HepG2 (cell line): ENCODE data around the gene C1orf159. TPM values are rescaled to one million over a fixed set of nuclear protein-coding genes. Genes with fewer than 3 reads are reported as not detected.

Source experiments
- ATAC-seq: fragments of 200-7000 bp; cut with Tn5 transposase; 3 replicates; pipeline ENCODE4 v1.9.1; 2020; ENCODE audit warnings: mild to moderate bottlenecking, moderate library complexity
- BruUV-seq: library from RNA; stranded (reverse); fragments of 400-500 nt; replicated peaks from 2 replicates; lab custom pipeline; 2021; lab: Mats Ljungman, UMichigan
- CTCF ChIA-PET: fragments of 300-600 bp; formaldehyde crosslinking; extraction: SDS; loops from one replicate; lab custom pipeline; 2021; ENCODE audit warnings: low total read pairs, inconsistent platforms, low intra/inter-chr PET ratio; lab: Yijun Ruan, JAX
- POLR2A ChIA-PET: fragments of 350-600 bp; sonication (Branson Sonifier 250); formaldehyde crosslinking; loops from one replicate; lab custom pipeline; 2020; ENCODE audit warnings: antibody characterized with exemption, inconsistent platforms; lab: Yijun Ruan, JAX
- DNase-seq: peaks from one replicate; pipeline ENCODE4 v3.0.0-alpha.2; 2015; ENCODE audit warnings: low spot score
- FAIRE-seq: peaks from 3 replicates; lab custom pipeline; 2011; peaks lifted over from hg19 to GRCh38; lab: Jason Lieb, UNC
- H2AFZ ChIP-seq: one replicate; pipeline ENCODE4 v1.6.1; 2011; ENCODE audit warnings: low read length, inconsistent platforms
- H3K27ac ChIP-seq: fragments of 300-600 bp; 3 replicates; pipeline ENCODE4 v1.8.0; 2011; ENCODE audit warnings: mixed run types, mild to moderate bottlenecking, mixed read lengths, low read length, inconsistent platforms; ENCODE audit not compliant: insufficient read depth; ENCODE audit errors: extremely low read length
- H3K27me3 ChIP-seq, 2 experiments: fragments of 200-600 bp in 1 of 2; 2 replicates in 1 of 2; 3 replicates in 1 of 2; pipeline versions ENCODE4 v1.6.0 to v1.8.0; 2011; ENCODE audit warnings: low read length in 2 of 2, mild to moderate bottlenecking in 2 of 2, moderate library complexity in 2 of 2, inconsistent platforms in 1 of 2; ENCODE audit not compliant: insufficient read depth in 2 of 2, control insufficient read depth in 1 of 2
- H3K36me3 ChIP-seq, 2 experiments: fragments of 200-600 bp in 1 of 2; replicated peaks in 1 of 2; 2 replicates in 1 of 2; 3 replicates in 1 of 2; pipeline versions ENCODE4 v1.5.1 to v1.8.0; 2011; ENCODE audit warnings: low read length in 2 of 2, inconsistent platforms in 1 of 2; ENCODE audit not compliant: insufficient read depth in 2 of 2, control insufficient read depth in 1 of 2
- H3K4me1 ChIP-seq: 2 replicates; pipeline ENCODE4 v1.5.1; 2012; ENCODE audit warnings: low read length, inconsistent platforms; ENCODE audit not compliant: insufficient read depth
- H3K4me2 ChIP-seq: 2 replicates; pipeline ENCODE4 v1.6.0; 2011; ENCODE audit warnings: low read depth, low read length, inconsistent platforms
- H3K4me3 ChIP-seq, 3 experiments: fragments of 200-600 bp in 1 of 3; sonication (generic), shearing (Covaris generic) in 1 of 3; replicated peaks in 1 of 3; 2 replicates each; pipeline ENCODE4 v1.5.1; 2011 to 2016; ENCODE audit warnings: low read length in 3 of 3, inconsistent platforms in 2 of 3, low read depth in 2 of 3, mild to moderate bottlenecking in 2 of 3, control low read depth in 1 of 3, mixed read lengths in 1 of 3; ENCODE audit not compliant: insufficient read depth in 1 of 3
- H3K79me2 ChIP-seq: one replicate; pipeline ENCODE4 v1.6.1; 2011; ENCODE audit warnings: low read length, inconsistent platforms; ENCODE audit not compliant: insufficient read depth
- H3K9ac ChIP-seq: 2 replicates; pipeline ENCODE4 v1.6.0; 2011; ENCODE audit warnings: mild to moderate bottlenecking, low read depth, low read length, inconsistent platforms; ENCODE audit not compliant: insufficient read depth
- H3K9me3 ChIP-seq: 2 replicates; pipeline ENCODE4 v1.5.1; 2012; ENCODE audit warnings: mild to moderate bottlenecking, low read length
- H4K20me1 ChIP-seq: 2 replicates; pipeline ENCODE4 v1.6.0; 2011; ENCODE audit warnings: inconsistent platforms, mild to moderate bottlenecking, low read length, moderate library complexity; ENCODE audit not compliant: insufficient read depth
- AHR ChIP-seq: IDR thresholded peaks from 2 replicates; pipeline ENCODE4 v1.6.1; 2018; ENCODE audit warnings: missing genetic modification reagents, missing compliant biosample characterization
- ETV5 ChIP-seq: IDR thresholded peaks from 2 replicates; pipeline ENCODE4 v1.6.1; 2018; ENCODE audit warnings: missing biosample characterization, missing genetic modification reagents, inconsistent platforms, borderline replicate concordance
- IRF2 ChIP-seq: IDR thresholded peaks from 2 replicates; pipeline ENCODE4 v1.6.1; 2018; ENCODE audit warnings: missing genetic modification reagents, missing compliant biosample characterization
- MAF1 ChIP-seq: sonication (generic); formaldehyde crosslinking; IDR thresholded peaks from 2 replicates; pipeline ENCODE4 v1.5.0; 2020; ENCODE audit warnings: missing genetic modification reagents, borderline replicate concordance
- MAFG ChIP-seq: sonication (generic); formaldehyde crosslinking; IDR thresholded peaks from 2 replicates; pipeline ENCODE4 v1.5.1; 2020; ENCODE audit warnings: mild to moderate bottlenecking, missing genetic modification reagents
- PAWR ChIP-seq: sonication (generic); formaldehyde crosslinking; IDR thresholded peaks from 2 replicates; pipeline ENCODE4 v1.4.0; 2020; ENCODE audit warnings: missing genetic modification reagents, mild to moderate bottlenecking, borderline replicate concordance
- PRDM4 ChIP-seq: sonication (generic); formaldehyde crosslinking; IDR thresholded peaks from 2 replicates; pipeline ENCODE4 v1.9.0; 2021; ENCODE audit warnings: missing genetic modification reagents, borderline replicate concordance
- PTBP1 ChIP-seq: fragments of 200-400 bp; formaldehyde crosslinking; IDR thresholded peaks from 2 replicates; pipeline ENCODE4 v1.6.1; 2018; ENCODE audit warnings: low read length, low read depth; ENCODE audit not compliant: poor library complexity, severe bottlenecking
- REL ChIP-seq: sonication (generic); formaldehyde crosslinking; conservative IDR thresholded peaks from 2 replicates; pipeline ENCODE4 v1.8.0; 2022; ENCODE audit warnings: mild to moderate bottlenecking, missing genetic modification reagents, moderate library complexity
- SOX5 ChIP-seq: IDR thresholded peaks from 2 replicates; pipeline ENCODE4 v1.6.1; 2016; ENCODE audit warnings: borderline replicate concordance
- STAT5B ChIP-seq: sonication (generic); formaldehyde crosslinking; IDR thresholded peaks from 2 replicates; pipeline ENCODE4 v1.4.0; 2020; ENCODE audit warnings: missing genetic modification reagents
- ZMYM4 ChIP-seq: sonication (generic); formaldehyde crosslinking; IDR thresholded peaks from 2 replicates; pipeline ENCODE4 v1.8.1; 2023; ENCODE audit warnings: mild to moderate bottlenecking, missing genetic modification reagents
- ZNF326 ChIP-seq: sonication (generic); formaldehyde crosslinking; IDR thresholded peaks from 2 replicates; pipeline ENCODE4 v1.4.0; 2020; ENCODE audit warnings: missing genetic modification reagents, borderline replicate concordance
- ZNF33A ChIP-seq: sonication (generic); formaldehyde crosslinking; IDR thresholded peaks from 2 replicates; pipeline ENCODE4 v1.5.1; 2020; ENCODE audit warnings: missing genetic modification reagents, mild to moderate bottlenecking, moderate library complexity, borderline replicate concordance
- ZNF34 ChIP-seq: sonication (generic); formaldehyde crosslinking; IDR thresholded peaks from 2 replicates; pipeline ENCODE4 v1.4.0; 2020; ENCODE audit warnings: mild to moderate bottlenecking, missing genetic modification reagents, borderline replicate concordance
- ZNF432 ChIP-seq: sonication (generic); formaldehyde crosslinking; IDR thresholded peaks from 2 replicates; pipeline ENCODE4 v1.5.0; 2020; ENCODE audit warnings: missing genetic modification reagents, mild to moderate bottlenecking, borderline replicate concordance
- ZNF644 ChIP-seq: IDR thresholded peaks from 2 replicates; pipeline ENCODE4 v1.6.1; 2016; ENCODE audit warnings: low read depth
- WGBS: methylation state at CpG from one replicate; pipeline ENCODE4 v1.1.6; 2017; ENCODE audit warnings: low lambda C conversion rate; 5-methylcytosine and 5-hydroxymethylcytosine counted together
- in situ Hi-C: cut with HindIII; loops from 2 replicates; pipeline ENCODE4 v1.10.0; 2017; ENCODE audit warnings: low pct_unique_long_range_greater_than_20kb; ENCODE audit not compliant: extremely low pct_ligation_motif_present
- intact Hi-C: fragments of 100-400 bp; cut with micrococcal nuclease; formaldehyde crosslinking; loops from one replicate; pipeline ENCODE4 v1.10.0; 2022; ENCODE audit not compliant: unreplicated experiment
- polyA plus RNA-seq, 8 experiments: library from polyadenylated mRNA; depleted of rRNA in 3 of 8; stranded (reverse) in 7 of 8; unstranded in 1 of 8; fragments of >200 nt; fragmentation: Illumina TruSeq in 4 of 8; extraction: Trizol in 4 of 8; gene quantifications; 2 replicates each; pipeline versions ENCODE4 v1.2.1 to v1.2.3, GENCODE V29; 2011 to 2016; ENCODE audit warnings: low read depth in 4 of 8, missing spikeins in 1 of 8, mixed read lengths in 1 of 8; ENCODE audit not compliant: insufficient read depth in 1 of 8
- total RNA-seq, 5 experiments: library from RNA; depleted of rRNA; stranded (reverse); fragments of >200 nt; fragmentation: Illumina TruSeq; extraction: Trizol; gene quantifications; 2 replicates each; pipeline ENCODE4 v1.2.3, GENCODE V29; 2016; ENCODE audit warnings: low read depth in 1 of 5
- TF ChIP-seq, protein P1 (sequence below): sonication (generic); formaldehyde crosslinking; IDR thresholded peaks from 2 replicates; pipeline ENCODE4 v1.5.1; 2020; ENCODE audit warnings: missing genetic modification reagents, mild to moderate bottlenecking, borderline replicate concordance
- TF ChIP-seq, protein P2 (sequence below): IDR thresholded peaks from 2 replicates; pipeline ENCODE4 v1.6.1; 2012; ENCODE audit warnings: inconsistent platforms
- TF ChIP-seq, protein P3 (sequence below): sonication (generic); formaldehyde crosslinking; IDR thresholded peaks from 2 replicates; pipeline ENCODE4 v1.4.0; 2020; ENCODE audit warnings: missing genetic modification reagents

The C1orf159 gene
- total and polyA plus RNA-seq, 2 of the 13 experiments (the other 11 are each of a cell fraction or from before 2014, with no cell fraction given) = 3.8 to 6.7 TPM

DNA sequence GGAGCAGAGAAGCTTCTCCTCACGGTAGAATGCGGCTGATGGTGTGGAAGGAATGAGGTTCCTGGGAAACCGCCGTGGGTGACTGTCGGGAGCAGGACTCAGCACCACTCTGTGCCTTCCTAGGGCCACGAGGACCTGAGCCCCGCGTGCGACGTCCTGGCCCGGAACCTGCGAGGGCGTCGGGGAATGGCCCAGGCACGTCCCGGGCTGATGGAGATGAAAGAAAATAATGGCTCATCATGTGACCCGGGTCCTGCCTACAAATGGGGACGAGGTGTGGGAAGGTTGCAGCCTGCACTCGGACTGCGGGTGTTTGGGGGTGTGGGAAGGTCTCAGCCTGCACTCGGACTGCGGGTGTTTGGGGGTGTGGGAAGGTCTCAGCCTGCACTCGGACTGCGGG lies 32.7 kb upstream of the C1orf159 start (continued):
- TF ChIP-seq, protein P1, sequence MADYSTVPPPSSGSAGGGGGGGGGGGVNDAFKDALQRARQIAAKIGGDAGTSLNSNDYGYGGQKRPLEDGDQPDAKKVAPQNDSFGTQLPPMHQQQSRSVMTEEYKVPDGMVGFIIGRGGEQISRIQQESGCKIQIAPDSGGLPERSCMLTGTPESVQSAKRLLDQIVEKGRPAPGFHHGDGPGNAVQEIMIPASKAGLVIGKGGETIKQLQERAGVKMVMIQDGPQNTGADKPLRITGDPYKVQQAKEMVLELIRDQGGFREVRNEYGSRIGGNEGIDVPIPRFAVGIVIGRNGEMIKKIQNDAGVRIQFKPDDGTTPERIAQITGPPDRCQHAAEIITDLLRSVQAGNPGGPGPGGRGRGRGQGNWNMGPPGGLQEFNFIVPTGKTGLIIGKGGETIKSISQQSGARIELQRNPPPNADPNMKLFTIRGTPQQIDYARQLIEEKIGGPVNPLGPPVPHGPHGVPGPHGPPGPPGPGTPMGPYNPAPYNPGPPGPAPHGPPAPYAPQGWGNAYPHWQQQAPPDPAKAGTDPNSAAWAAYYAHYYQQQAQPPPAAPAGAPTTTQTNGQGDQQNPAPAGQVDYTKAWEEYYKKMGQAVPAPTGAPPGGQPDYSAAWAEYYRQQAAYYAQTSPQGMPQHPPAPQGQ (CRISPR knock-in tag) = no peak
- TF ChIP-seq SOX5 (no peak), STAT5B (CRISPR knock-in tag) (no peak), ZNF644 (CRISPR knock-in tag) (no peak), REL (no peak), MAFG (CRISPR knock-in tag) (no peak), PAWR (no peak), IRF2 (CRISPR knock-in tag) (no peak), PTBP1 (no peak), ETV5 (CRISPR knock-in tag) (no peak), ZNF432 (CRISPR knock-in tag) (no peak)
- TF ChIP-seq, protein P2, sequence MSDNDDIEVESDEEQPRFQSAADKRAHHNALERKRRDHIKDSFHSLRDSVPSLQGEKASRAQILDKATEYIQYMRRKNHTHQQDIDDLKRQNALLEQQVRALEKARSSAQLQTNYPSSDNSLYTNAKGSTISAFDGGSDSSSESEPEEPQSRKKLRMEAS = no peak
- TF ChIP-seq, all 625 proteins: peak for 0

DNA sequence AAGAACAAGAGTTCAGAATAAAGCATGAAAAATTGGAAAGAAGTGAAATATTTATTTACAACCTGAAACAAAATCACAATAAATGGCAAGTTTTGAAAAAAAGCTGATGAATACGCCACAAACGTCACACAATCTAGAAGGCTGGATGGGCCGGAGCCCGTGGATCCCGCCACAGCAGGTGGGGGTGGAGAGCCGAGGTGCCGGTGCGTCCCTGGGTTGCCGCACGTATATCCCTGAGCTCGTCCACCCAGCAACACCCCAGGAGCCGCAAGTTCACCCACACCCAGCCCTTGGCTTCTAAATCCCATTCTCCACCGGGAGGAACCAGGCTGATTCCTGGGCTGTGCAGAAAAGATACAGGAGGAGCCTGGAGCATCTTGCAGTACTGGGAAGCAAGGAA lies 32.2 kb upstream of the C1orf159 start:
- 96% methylated on average over 12 of the region's 13 CpGs for WGBS

More for the DNA sequence above, 32.2 kb upstream of the C1orf159 start:
- FAIRE-seq (no peak), DNase-seq (no peak), ATAC-seq (no peak)
- Histone ChIP-seq H3K4me2 (no peak overlapping the region), H3K9ac (no peak overlapping the region), H3K79me2 (no peaks in the 10 kb centered on the region), H3K4me3 (no peak overlapping the region), H3K27me3 (no peaks in the 10 kb centered on the region), H3K4me1 (peaks cover 10% of the 10 kb centered on the region; the same call in 1 of the 2 replicates), H4K20me1 (no peaks in the 10 kb centered on the region), H2AFZ (no peak overlapping the region), H3K9me3 (no peaks in the 10 kb centered on the region), H3K36me3 (no peaks in the 10 kb centered on the region), H3K27ac (no peak overlapping the region)
- POLR2A ChIA-PET = no interaction called here
- no TSS peak for BruUV-seq
- TF ChIP-seq ZNF326 (CRISPR knock-in tag) = no peak
- TF ChIP-seq MAF1 = no peak
- no peak for TF ChIP-seq AHR
- TF ChIP-seq, protein P3, sequence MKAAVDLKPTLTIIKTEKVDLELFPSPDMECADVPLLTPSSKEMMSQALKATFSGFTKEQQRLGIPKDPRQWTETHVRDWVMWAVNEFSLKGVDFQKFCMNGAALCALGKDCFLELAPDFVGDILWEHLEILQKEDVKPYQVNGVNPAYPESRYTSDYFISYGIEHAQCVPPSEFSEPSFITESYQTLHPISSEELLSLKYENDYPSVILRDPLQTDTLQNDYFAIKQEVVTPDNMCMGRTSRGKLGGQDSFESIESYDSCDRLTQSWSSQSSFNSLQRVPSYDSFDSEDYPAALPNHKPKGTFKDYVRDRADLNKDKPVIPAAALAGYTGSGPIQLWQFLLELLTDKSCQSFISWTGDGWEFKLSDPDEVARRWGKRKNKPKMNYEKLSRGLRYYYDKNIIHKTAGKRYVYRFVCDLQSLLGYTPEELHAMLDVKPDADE (CRISPR knock-in tag) = no peak
- no peak for TF ChIP-seq PRDM4 (CRISPR knock-in tag)
- TF ChIP-seq ZNF33A = no peak
- TF ChIP-seq ZNF34 (CRISPR knock-in tag) = no peak
- no peak for TF ChIP-seq ZMYM4
- CTCF ChIA-PET = no interaction called here
- in situ Hi-C loops (no loop called here), intact Hi-C loops (no loop called here)
